HepG2 (cell line): ENCODE measurements around the gene MRPL20. TPM values are rescaled to one million over a fixed set of nuclear protein-coding genes. Genes with fewer than 3 reads are reported as not detected.
A peak's percentile ranks its signal among the peaks of the same experiment; 100 is the strongest.

ENCODE experiments used
- BCL3 ChIP-seq: sonication (generic); formaldehyde crosslinking; IDR thresholded peaks from 2 replicates; pipeline ENCODE4 v1.5.1; 2020; ENCODE audit warnings: mild to moderate bottlenecking, missing genetic modification reagents, moderate library complexity
- DNMT1 ChIP-seq: sonication (generic); formaldehyde crosslinking; IDR thresholded peaks from 2 replicates; pipeline ENCODE4 v1.5.1; 2020; ENCODE audit warnings: mild to moderate bottlenecking, missing genetic modification reagents
- DRAP1 ChIP-seq: IDR thresholded peaks from 2 replicates; pipeline ENCODE4 v1.6.1; 2016; ENCODE audit warnings: missing genetic modification reagents, missing compliant biosample characterization
- HMGXB3 ChIP-seq: sonication (generic); formaldehyde crosslinking; IDR thresholded peaks from 2 replicates; pipeline ENCODE4 v1.4.0; 2020; ENCODE audit warnings: missing genetic modification reagents, borderline replicate concordance
- NFRKB ChIP-seq: fragments of 450-650 bp; IDR thresholded peaks from 2 replicates; pipeline ENCODE4 v1.6.1; 2017
- SNAPC2 ChIP-seq: sonication (generic); formaldehyde crosslinking; IDR thresholded peaks from 2 replicates; pipeline ENCODE4 v1.8.1; 2022; ENCODE audit warnings: mild to moderate bottlenecking, missing genetic modification reagents
- ZNF101 ChIP-seq: sonication (generic); formaldehyde crosslinking; IDR thresholded peaks from 2 replicates; pipeline ENCODE4 v1.4.0; 2020; ENCODE audit warnings: mild to moderate bottlenecking, low read depth, missing genetic modification reagents, borderline replicate concordance
- polyA plus RNA-seq, 8 experiments: library from polyadenylated mRNA; depleted of rRNA in 3 of 8; stranded (reverse) in 7 of 8; unstranded in 1 of 8; fragments of >200 nt; fragmentation: Illumina TruSeq in 4 of 8; extraction: Trizol in 4 of 8; gene quantifications; 2 replicates each; pipeline versions ENCODE4 v1.2.1 to v1.2.3, GENCODE V29; 2011 to 2016; ENCODE audit warnings: low read depth in 4 of 8, missing spikeins in 1 of 8, mixed read lengths in 1 of 8; ENCODE audit not compliant: insufficient read depth in 1 of 8
- total RNA-seq, 5 experiments: library from RNA; depleted of rRNA; stranded (reverse); fragments of >200 nt; fragmentation: Illumina TruSeq; extraction: Trizol; gene quantifications; 2 replicates each; pipeline ENCODE4 v1.2.3, GENCODE V29; 2016; ENCODE audit warnings: low read depth in 1 of 5
- TF ChIP-seq, protein P1 (sequence below), 2 experiments: fragments of 450-650 bp in 1 of 2; sonication (generic) in 1 of 2; formaldehyde crosslinking in 1 of 2; IDR thresholded peaks; 2 replicates each; pipeline versions ENCODE4 v1.6.1 to v1.8.0; 2016 to 2022; ENCODE audit warnings: antibody characterized with exemption in 1 of 2, mild to moderate bottlenecking in 1 of 2, missing genetic modification reagents in 1 of 2
- TF ChIP-seq, protein P2 (sequence below): sonication (generic); formaldehyde crosslinking; IDR thresholded peaks from 2 replicates; pipeline ENCODE4 v1.8.1; 2022; ENCODE audit warnings: low read depth, mild to moderate bottlenecking, missing genetic modification reagents

Gene MRPL20
- total and polyA plus RNA-seq, 2 of the 13 experiments (the other 11 are each of a cell fraction or from before 2014, with no cell fraction given) = 59.2 to 127 TPM

DNA sequence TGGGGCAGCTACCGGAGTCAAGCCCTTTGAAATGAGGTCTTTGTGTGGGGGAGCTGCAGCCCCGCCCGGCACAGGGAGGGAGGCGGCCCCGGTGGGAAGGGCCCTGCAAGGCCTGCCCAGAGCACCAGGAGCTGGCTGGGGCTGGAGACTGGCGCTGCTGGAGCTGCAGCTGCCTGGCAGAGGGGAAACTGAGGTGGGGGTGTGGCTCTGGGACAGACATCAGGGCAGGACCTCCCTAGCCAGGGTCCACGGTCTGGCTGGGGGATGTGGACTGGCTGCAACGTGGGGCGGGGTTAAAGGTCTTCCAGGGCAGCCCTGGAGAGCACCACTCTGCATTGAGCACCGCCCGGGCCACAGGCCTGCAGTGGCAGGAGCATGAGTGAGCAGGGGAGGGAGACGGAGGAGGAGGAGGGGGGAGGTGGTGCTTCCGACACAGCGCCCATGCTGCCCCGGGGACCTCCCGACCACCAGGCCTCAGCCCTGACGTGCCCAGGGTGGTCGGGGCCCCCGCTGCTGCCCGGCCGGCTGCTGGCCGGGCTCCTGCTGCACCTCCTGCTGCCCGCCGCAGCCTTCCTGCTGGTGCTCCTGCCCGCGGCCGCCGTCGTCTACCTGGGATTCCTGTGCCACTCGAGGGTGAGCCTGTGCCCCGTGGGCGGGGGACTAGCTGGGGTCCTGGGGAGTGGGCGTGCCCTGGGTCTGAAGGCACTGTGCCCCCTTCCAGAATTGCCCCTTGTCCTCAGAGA is 18.8 kb upstream of the MRPL20 start (continued):
- TF ChIP-seq, protein P1, sequence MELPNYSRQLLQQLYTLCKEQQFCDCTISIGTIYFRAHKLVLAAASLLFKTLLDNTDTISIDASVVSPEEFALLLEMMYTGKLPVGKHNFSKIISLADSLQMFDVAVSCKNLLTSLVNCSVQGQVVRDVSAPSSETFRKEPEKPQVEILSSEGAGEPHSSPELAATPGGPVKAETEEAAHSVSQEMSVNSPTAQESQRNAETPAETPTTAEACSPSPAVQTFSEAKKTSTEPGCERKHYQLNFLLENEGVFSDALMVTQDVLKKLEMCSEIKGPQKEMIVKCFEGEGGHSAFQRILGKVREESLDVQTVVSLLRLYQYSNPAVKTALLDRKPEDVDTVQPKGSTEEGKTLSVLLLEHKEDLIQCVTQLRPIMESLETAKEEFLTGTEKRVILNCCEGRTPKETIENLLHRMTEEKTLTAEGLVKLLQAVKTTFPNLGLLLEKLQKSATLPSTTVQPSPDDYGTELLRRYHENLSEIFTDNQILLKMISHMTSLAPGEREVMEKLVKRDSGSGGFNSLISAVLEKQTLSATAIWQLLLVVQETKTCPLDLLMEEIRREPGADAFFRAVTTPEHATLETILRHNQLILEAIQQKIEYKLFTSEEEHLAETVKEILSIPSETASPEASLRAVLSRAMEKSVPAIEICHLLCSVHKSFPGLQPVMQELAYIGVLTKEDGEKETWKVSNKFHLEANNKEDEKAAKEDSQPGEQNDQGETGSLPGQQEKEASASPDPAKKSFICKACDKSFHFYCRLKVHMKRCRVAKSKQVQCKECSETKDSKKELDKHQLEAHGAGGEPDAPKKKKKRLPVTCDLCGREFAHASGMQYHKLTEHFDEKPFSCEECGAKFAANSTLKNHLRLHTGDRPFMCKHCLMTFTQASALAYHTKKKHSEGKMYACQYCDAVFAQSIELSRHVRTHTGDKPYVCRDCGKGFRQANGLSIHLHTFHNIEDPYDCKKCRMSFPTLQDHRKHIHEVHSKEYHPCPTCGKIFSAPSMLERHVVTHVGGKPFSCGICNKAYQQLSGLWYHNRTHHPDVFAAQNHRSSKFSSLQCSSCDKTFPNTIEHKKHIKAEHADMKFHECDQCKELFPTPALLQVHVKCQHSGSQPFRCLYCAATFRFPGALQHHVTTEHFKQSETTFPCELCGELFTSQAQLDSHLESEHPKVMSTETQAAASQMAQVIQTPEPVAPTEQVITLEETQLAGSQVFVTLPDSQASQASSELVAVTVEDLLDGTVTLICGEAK (IDR thresholded peaks at IDR 0.05) = no peak
- TF ChIP-seq, protein P1 (CRISPR knock-in tag; IDR thresholded peaks at IDR 0.05) = no peak
- TF ChIP-seq DNMT1 = no peak
- peak; percentile 54; the same call in 1 of the 2 replicates for TF ChIP-seq SNAPC2 (CRISPR knock-in tag)
- TF ChIP-seq DRAP1 (CRISPR knock-in tag) = 0 out of 2 replicates have a peak, but pooled peaks have one; percentile 8
- no peak for TF ChIP-seq NFRKB
- TF ChIP-seq, protein P2, sequence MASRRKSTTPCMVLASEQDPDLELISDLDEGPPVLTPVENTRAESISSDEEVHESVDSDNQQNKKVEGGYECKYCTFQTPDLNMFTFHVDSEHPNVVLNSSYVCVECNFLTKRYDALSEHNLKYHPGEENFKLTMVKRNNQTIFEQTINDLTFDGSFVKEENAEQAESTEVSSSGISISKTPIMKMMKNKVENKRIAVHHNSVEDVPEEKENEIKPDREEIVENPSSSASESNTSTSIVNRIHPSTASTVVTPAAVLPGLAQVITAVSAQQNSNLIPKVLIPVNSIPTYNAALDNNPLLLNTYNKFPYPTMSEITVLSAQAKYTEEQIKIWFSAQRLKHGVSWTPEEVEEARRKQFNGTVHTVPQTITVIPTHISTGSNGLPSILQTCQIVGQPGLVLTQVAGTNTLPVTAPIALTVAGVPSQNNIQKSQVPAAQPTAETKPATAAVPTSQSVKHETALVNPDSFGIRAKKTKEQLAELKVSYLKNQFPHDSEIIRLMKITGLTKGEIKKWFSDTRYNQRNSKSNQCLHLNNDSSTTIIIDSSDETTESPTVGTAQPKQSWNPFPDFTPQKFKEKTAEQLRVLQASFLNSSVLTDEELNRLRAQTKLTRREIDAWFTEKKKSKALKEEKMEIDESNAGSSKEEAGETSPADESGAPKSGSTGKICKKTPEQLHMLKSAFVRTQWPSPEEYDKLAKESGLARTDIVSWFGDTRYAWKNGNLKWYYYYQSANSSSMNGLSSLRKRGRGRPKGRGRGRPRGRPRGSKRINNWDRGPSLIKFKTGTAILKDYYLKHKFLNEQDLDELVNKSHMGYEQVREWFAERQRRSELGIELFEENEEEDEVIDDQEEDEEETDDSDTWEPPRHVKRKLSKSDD (CRISPR knock-in tag) = no peak
- TF ChIP-seq ZNF101 (CRISPR knock-in tag) = no peak
- TF ChIP-seq HMGXB3 (CRISPR knock-in tag) = no peak
- TF ChIP-seq BCL3 (CRISPR knock-in tag) = no peak
